HepG2 (cell line): ENCODE data around the gene TSSK6. TPM values are rescaled to one million over a fixed set of nuclear protein-coding genes. Genes with fewer than 3 reads are reported as not detected.

Source experiments
- ATRX ChIP-seq: sonication (generic); formaldehyde crosslinking; IDR thresholded peaks from 2 replicates; pipeline ENCODE4 v1.4.0; 2020; ENCODE audit warnings: missing genetic modification reagents, borderline replicate concordance
- ISX ChIP-seq: sonication (generic); formaldehyde crosslinking; conservative IDR thresholded peaks from 2 replicates; pipeline ENCODE4 v1.5.0; 2020; ENCODE audit warnings: missing genetic modification reagents
- JARID2 ChIP-seq: sonication (generic); formaldehyde crosslinking; IDR thresholded peaks from 2 replicates; pipeline ENCODE4 v1.8.1; 2023; ENCODE audit warnings: missing genetic modification reagents, inconsistent platforms; ENCODE audit not compliant: insufficient replicate concordance
- TGIF2 ChIP-seq: IDR thresholded peaks from 2 replicates; pipeline ENCODE4 v1.6.1; 2016; ENCODE audit warnings: control low read depth, missing compliant biosample characterization
- ZFYVE20 ChIP-seq: sonication (generic); formaldehyde crosslinking; IDR thresholded peaks from 2 replicates; pipeline ENCODE4 v1.8.0; 2023; ENCODE audit warnings: low read depth, mild to moderate bottlenecking, moderate library complexity, missing genetic modification reagents, borderline replicate concordance
- ZNF205 ChIP-seq: IDR thresholded peaks from 2 replicates; pipeline ENCODE4 v1.6.1; 2018; ENCODE audit warnings: missing biosample characterization, missing genetic modification reagents
- ZNF589 ChIP-seq: sonication (generic); formaldehyde crosslinking; conservative IDR thresholded peaks from 2 replicates; pipeline ENCODE4 v1.8.0; 2022; ENCODE audit warnings: mild to moderate bottlenecking, moderate library complexity, missing genetic modification reagents
- ZNF614 ChIP-seq: IDR thresholded peaks from 2 replicates; pipeline ENCODE4 v1.6.1; 2018; ENCODE audit warnings: missing biosample characterization, missing genetic modification reagents, inconsistent platforms, borderline replicate concordance
- ZNF781 ChIP-seq: sonication (generic); formaldehyde crosslinking; IDR thresholded peaks from 2 replicates; pipeline ENCODE4 v1.5.1; 2020; ENCODE audit warnings: borderline replicate concordance, mild to moderate bottlenecking, missing genetic modification reagents; ENCODE audit errors: not compliant biosample characterization
- polyA plus RNA-seq, 8 experiments: library from polyadenylated mRNA; depleted of rRNA in 3 of 8; stranded (reverse) in 7 of 8; unstranded in 1 of 8; fragments of >200 nt; fragmentation: Illumina TruSeq in 4 of 8; extraction: Trizol in 4 of 8; gene quantifications; 2 replicates each; pipeline versions ENCODE4 v1.2.1 to v1.2.3, GENCODE V29; 2011 to 2016; ENCODE audit warnings: low read depth in 4 of 8, missing spikeins in 1 of 8, mixed read lengths in 1 of 8; ENCODE audit not compliant: insufficient read depth in 1 of 8
- total RNA-seq, 5 experiments: library from RNA; depleted of rRNA; stranded (reverse); fragments of >200 nt; fragmentation: Illumina TruSeq; extraction: Trizol; gene quantifications; 2 replicates each; pipeline ENCODE4 v1.2.3, GENCODE V29; 2016; ENCODE audit warnings: low read depth in 1 of 5
- TF ChIP-seq, protein P1 (sequence below): sonication (generic); formaldehyde crosslinking; IDR thresholded peaks from one replicate; pipeline ENCODE4 v1.5.1; 2020; ENCODE audit warnings: mild to moderate bottlenecking, missing genetic modification reagents; ENCODE audit errors: not compliant biosample characterization
- TF ChIP-seq, protein P2 (sequence below): sonication (generic); formaldehyde crosslinking; IDR thresholded peaks from 2 replicates; pipeline ENCODE4 v1.8.0; 2022; ENCODE audit warnings: mild to moderate bottlenecking, missing genetic modification reagents
- TF ChIP-seq, protein P3 (sequence below): sonication (generic); formaldehyde crosslinking; IDR thresholded peaks from 2 replicates; pipeline ENCODE4 v1.4.0; 2020; ENCODE audit warnings: missing genetic modification reagents

Gene TSSK6
- total and polyA plus RNA-seq, 2 of the 13 experiments (the other 11 are each of a cell fraction or from before 2014, with no cell fraction given) = 0.71 to 1.2 TPM

DNA sequence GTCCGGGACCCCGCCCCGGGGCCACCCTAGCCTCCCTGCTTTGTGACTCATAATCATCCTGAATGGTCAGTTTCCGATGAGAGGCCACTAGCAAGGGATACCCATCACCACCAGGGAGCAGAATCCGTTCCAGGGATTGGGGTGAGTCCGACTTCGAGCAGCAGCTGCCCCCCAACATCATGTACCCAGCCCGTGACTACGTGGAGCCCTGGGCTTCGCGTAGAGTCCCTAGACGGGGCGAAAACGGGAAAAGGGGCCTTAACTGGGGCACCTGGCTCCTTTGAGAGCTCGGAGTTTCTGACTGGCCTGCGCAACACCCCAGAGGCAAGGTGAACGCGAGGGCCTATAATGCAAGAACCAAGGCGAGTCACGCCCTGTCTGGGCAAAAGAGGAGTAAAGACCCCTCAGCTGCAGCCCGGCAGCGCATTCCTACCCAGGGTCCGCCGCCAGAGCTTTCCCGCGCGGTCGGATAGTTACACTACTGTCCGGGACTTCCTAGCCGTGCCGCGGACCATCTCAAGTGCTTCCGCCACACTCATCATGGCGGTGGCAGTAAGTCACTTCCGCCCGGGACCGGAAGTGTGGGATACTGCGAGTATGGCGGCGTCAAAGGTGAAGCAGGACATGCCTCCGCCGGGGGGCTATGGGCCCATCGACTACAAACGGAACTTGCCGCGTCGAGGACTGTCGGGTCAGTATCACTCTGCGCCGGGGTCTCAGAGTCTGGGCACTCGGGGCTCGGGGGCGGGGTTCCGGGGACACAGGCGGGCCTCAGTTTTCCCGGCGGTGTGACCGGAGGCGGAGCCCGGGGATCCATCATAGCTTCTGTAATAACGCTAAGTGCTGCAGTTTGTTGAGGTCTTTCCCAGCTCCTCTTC lies 533 bp upstream of the TSSK6 start, which contains the start of gene NDUFA13 (continued):
- TF ChIP-seq, protein P1, sequence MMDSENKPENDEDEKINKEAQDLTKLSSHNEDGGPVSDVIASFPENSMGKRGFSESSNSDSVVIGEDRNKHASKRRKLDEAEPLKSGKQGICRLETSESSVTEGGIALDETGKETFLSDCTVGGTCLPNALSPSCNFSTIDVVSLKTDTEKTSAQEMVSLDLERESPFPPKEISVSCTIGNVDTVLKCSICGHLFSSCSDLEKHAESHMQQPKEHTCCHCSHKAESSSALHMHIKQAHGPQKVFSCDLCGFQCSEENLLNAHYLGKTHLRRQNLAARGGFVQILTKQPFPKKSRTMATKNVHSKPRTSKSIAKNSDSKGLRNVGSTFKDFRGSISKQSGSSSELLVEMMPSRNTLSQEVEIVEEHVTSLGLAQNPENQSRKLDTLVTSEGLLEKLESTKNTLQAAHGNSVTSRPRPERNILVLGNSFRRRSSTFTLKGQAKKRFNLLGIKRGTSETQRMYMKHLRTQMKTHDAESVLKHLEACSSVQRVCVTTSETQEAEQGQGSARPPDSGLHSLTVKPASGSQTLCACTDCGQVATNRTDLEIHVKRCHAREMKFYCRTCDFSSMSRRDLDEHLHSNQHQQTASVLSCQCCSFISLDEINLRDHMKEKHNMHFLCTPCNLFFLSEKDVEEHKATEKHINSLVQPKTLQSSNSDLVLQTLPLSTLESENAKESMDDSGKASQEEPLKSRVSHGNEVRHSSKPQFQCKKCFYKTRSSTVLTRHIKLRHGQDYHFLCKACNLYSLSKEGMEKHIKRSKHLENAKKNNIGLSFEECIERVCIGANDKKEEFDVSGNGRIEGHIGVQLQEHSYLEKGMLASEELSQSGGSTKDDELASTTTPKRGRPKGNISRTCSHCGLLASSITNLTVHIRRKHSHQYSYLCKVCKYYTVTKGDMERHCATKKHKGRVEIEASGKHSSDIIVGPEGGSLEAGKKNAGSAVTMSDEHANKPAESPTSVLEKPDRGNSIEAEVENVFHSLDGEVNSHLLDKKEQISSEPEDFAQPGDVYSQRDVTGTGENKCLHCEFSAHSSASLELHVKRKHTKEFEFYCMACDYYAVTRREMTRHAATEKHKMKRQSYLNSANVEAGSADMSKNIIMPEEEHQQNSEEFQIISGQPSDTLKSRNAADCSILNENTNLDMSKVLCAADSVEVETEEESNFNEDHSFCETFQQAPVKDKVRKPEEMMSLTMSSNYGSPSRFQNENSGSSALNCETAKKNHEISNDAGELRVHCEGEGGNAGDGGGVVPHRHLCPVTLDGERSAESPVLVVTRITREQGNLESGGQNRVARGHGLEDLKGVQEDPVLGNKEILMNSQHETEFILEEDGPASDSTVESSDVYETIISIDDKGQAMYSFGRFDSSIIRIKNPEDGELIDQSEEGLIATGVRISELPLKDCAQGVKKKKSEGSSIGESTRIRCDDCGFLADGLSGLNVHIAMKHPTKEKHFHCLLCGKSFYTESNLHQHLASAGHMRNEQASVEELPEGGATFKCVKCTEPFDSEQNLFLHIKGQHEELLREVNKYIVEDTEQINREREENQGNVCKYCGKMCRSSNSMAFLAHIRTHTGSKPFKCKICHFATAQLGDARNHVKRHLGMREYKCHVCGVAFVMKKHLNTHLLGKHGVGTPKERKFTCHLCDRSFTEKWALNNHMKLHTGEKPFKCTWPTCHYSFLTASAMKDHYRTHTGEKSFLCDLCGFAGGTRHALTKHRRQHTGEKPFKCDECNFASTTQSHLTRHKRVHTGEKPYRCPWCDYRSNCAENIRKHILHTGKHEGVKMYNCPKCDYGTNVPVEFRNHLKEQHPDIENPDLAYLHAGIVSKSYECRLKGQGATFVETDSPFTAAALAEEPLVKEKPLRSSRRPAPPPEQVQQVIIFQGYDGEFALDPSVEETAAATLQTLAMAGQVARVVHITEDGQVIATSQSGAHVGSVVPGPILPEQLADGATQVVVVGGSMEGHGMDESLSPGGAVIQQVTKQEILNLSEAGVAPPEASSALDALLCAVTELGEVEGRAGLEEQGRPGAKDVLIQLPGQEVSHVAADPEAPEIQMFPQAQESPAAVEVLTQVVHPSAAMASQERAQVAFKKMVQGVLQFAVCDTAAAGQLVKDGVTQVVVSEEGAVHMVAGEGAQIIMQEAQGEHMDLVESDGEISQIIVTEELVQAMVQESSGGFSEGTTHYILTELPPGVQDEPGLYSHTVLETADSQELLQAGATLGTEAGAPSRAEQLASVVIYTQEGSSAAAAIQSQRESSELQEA (CRISPR knock-in tag) = peak; percentile 32
- TF ChIP-seq ZFYVE20 (CRISPR knock-in tag) (no peak), ISX (CRISPR knock-in tag) (no peak), ZNF614 (CRISPR knock-in tag) (peak; percentile 63; the same call in 1 of the 2 replicates), ZNF589 (0 out of 2 replicates have a peak, but pooled peaks have one; percentile 19), JARID2 (CRISPR knock-in tag) (no peak), ZNF781 (peak; percentile 18), TGIF2 (CRISPR knock-in tag) (no peak), ZNF205 (CRISPR knock-in tag) (no peak), ATRX (CRISPR knock-in tag) (no peak)
- TF ChIP-seq, protein P2, sequence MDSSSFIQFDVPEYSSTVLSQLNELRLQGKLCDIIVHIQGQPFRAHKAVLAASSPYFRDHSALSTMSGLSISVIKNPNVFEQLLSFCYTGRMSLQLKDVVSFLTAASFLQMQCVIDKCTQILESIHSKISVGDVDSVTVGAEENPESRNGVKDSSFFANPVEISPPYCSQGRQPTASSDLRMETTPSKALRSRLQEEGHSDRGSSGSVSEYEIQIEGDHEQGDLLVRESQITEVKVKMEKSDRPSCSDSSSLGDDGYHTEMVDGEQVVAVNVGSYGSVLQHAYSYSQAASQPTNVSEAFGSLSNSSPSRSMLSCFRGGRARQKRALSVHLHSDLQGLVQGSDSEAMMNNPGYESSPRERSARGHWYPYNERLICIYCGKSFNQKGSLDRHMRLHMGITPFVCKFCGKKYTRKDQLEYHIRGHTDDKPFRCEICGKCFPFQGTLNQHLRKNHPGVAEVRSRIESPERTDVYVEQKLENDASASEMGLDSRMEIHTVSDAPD (CRISPR knock-in tag) = no peak
- TF ChIP-seq, protein P3, sequence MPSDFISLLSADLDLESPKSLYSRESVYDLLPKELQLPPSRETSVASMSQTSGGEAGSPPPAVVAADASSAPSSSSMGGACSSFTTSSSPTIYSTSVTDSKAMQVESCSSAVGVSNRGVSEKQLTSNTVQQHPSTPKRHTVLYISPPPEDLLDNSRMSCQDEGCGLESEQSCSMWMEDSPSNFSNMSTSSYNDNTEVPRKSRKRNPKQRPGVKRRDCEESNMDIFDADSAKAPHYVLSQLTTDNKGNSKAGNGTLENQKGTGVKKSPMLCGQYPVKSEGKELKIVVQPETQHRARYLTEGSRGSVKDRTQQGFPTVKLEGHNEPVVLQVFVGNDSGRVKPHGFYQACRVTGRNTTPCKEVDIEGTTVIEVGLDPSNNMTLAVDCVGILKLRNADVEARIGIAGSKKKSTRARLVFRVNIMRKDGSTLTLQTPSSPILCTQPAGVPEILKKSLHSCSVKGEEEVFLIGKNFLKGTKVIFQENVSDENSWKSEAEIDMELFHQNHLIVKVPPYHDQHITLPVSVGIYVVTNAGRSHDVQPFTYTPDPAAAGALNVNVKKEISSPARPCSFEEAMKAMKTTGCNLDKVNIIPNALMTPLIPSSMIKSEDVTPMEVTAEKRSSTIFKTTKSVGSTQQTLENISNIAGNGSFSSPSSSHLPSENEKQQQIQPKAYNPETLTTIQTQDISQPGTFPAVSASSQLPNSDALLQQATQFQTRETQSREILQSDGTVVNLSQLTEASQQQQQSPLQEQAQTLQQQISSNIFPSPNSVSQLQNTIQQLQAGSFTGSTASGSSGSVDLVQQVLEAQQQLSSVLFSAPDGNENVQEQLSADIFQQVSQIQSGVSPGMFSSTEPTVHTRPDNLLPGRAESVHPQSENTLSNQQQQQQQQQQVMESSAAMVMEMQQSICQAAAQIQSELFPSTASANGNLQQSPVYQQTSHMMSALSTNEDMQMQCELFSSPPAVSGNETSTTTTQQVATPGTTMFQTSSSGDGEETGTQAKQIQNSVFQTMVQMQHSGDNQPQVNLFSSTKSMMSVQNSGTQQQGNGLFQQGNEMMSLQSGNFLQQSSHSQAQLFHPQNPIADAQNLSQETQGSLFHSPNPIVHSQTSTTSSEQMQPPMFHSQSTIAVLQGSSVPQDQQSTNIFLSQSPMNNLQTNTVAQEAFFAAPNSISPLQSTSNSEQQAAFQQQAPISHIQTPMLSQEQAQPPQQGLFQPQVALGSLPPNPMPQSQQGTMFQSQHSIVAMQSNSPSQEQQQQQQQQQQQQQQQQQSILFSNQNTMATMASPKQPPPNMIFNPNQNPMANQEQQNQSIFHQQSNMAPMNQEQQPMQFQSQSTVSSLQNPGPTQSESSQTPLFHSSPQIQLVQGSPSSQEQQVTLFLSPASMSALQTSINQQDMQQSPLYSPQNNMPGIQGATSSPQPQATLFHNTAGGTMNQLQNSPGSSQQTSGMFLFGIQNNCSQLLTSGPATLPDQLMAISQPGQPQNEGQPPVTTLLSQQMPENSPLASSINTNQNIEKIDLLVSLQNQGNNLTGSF (CRISPR knock-in tag) = peak; percentile 42; the same call in 1 of the 2 replicates
